ENCODE data around the gene TACC2.

Gene TACC2

DNA sequence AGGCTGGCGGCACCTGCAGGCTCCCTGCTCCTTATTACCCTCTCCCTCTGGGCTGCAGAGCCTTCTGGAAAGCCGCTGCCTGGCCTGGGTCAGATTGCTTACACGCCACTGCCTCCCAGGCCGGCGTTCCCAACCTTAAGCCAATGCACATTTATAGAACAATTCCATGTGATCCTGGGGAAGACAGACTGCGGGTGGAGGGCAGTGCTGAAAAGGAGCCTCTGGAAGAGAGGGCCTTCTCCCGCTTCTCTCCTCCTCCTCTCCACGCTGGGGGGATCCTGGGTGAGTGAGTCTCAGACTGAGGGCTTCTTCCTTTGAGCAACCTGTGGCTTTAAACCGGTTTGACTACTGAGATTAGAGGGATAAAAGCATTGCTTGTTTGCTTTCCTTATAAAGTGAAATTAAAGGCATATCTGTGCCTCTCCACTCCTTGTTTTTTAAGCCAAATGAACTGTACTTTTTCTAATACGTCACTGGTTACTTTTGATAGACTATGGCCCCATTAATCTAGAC lies 5.5 kb downstream of the TACC2 start:
- TF ChIP-seq ZNF565 (CRISPR knock-in tag; conservative IDR thresholded peaks at IDR 0.05; ENCODE audit: low read depth) (no peak), ZFP30 (CRISPR knock-in tag; IDR thresholded peaks at IDR 0.05) (no peak), ESRRG (CRISPR knock-in tag; IDR thresholded peaks at IDR 0.05) (no peak), OSR1 (CRISPR knock-in tag; IDR thresholded peaks at IDR 0.05) (no peak), ZNF70 (CRISPR knock-in tag; IDR thresholded peaks at IDR 0.05) (no peak)
- TF ChIP-seq, protein P1, sequence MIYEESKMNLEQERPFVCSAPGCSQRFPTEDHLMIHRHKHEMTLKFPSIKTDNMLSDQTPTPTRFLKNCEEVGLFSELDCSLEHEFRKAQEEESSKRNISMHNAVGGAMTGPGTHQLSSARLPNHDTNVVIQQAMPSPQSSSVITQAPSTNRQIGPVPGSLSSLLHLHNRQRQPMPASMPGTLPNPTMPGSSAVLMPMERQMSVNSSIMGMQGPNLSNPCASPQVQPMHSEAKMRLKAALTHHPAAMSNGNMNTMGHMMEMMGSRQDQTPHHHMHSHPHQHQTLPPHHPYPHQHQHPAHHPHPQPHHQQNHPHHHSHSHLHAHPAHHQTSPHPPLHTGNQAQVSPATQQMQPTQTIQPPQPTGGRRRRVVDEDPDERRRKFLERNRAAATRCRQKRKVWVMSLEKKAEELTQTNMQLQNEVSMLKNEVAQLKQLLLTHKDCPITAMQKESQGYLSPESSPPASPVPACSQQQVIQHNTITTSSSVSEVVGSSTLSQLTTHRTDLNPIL (CRISPR knock-in tag; IDR thresholded peaks at IDR 0.05; ENCODE audit: low read depth), result no peak
- TF ChIP-seq, protein P2, sequence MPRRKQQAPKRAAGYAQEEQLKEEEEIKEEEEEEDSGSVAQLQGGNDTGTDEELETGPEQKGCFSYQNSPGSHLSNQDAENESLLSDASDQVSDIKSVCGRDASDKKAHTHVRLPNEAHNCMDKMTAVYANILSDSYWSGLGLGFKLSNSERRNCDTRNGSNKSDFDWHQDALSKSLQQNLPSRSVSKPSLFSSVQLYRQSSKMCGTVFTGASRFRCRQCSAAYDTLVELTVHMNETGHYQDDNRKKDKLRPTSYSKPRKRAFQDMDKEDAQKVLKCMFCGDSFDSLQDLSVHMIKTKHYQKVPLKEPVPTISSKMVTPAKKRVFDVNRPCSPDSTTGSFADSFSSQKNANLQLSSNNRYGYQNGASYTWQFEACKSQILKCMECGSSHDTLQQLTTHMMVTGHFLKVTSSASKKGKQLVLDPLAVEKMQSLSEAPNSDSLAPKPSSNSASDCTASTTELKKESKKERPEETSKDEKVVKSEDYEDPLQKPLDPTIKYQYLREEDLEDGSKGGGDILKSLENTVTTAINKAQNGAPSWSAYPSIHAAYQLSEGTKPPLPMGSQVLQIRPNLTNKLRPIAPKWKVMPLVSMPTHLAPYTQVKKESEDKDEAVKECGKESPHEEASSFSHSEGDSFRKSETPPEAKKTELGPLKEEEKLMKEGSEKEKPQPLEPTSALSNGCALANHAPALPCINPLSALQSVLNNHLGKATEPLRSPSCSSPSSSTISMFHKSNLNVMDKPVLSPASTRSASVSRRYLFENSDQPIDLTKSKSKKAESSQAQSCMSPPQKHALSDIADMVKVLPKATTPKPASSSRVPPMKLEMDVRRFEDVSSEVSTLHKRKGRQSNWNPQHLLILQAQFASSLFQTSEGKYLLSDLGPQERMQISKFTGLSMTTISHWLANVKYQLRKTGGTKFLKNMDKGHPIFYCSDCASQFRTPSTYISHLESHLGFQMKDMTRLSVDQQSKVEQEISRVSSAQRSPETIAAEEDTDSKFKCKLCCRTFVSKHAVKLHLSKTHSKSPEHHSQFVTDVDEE (CRISPR knock-in tag; IDR thresholded peaks at IDR 0.05), result no peak
- TF ChIP-seq, protein P3, sequence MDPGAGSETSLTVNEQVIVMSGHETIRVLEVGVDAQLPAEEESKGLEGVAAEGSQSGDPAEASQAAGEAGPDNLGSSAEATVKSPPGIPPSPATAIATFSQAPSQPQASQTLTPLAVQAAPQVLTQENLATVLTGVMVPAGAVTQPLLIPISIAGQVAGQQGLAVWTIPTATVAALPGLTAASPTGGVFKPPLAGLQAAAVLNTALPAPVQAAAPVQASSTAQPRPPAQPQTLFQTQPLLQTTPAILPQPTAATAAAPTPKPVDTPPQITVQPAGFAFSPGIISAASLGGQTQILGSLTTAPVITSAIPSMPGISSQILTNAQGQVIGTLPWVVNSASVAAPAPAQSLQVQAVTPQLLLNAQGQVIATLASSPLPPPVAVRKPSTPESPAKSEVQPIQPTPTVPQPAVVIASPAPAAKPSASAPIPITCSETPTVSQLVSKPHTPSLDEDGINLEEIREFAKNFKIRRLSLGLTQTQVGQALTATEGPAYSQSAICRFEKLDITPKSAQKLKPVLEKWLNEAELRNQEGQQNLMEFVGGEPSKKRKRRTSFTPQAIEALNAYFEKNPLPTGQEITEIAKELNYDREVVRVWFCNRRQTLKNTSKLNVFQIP (CRISPR knock-in tag; IDR thresholded peaks at IDR 0.05; ENCODE audit: borderline replicate concordance, low read depth), result no peak
- TF ChIP-seq, protein P4, sequence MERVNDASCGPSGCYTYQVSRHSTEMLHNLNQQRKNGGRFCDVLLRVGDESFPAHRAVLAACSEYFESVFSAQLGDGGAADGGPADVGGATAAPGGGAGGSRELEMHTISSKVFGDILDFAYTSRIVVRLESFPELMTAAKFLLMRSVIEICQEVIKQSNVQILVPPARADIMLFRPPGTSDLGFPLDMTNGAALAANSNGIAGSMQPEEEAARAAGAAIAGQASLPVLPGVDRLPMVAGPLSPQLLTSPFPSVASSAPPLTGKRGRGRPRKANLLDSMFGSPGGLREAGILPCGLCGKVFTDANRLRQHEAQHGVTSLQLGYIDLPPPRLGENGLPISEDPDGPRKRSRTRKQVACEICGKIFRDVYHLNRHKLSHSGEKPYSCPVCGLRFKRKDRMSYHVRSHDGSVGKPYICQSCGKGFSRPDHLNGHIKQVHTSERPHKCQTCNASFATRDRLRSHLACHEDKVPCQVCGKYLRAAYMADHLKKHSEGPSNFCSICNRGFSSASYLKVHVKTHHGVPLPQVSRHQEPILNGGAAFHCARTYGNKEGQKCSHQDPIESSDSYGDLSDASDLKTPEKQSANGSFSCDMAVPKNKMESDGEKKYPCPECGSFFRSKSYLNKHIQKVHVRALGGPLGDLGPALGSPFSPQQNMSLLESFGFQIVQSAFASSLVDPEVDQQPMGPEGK (CRISPR knock-in tag; IDR thresholded peaks at IDR 0.05; ENCODE audit: borderline replicate concordance), result no peak
- ATAC-seq, result 0 out of 3 replicates have a peak, but pooled peaks have one; percentile 24

DNA sequence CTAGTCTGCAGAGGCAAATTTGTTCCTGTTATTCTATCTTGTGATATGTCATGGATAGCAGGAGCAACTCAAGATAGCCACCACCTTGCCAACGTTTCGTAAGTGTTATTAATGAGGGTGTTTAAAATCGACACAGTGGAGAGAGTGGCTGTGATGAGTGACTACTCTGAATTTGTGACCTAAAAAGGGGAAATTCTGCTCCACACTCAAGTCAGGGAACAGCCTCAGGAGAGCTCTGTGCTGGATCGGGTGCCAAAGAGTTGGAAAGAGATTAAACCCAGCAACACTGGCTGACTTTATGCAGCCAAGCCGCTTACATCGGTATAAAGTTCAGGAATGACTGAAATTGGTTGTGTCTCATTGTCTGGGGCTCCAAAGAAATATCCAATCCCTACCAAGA lies 9.5 kb downstream of the TACC2 start:
- no peak for ATAC-seq
- TF ChIP-seq ZFP3 (CRISPR knock-in tag; IDR thresholded peaks at IDR 0.05), result no peak
- TF ChIP-seq TOX (CRISPR knock-in tag; IDR thresholded peaks at IDR 0.05; ENCODE audit: borderline replicate concordance), result no peak
- TF ChIP-seq ZNF70 (CRISPR knock-in tag; IDR thresholded peaks at IDR 0.05), result no peak
- no peak for TF ChIP-seq ZNF8 (CRISPR knock-in tag; IDR thresholded peaks at IDR 0.05)
- TF ChIP-seq TCF4 (CRISPR knock-in tag; IDR thresholded peaks at IDR 0.05; ENCODE audit: borderline replicate concordance), result no peak
- TF ChIP-seq OSR1 (CRISPR knock-in tag; IDR thresholded peaks at IDR 0.05), result no peak
- TF ChIP-seq ISL1 (CRISPR knock-in tag; IDR thresholded peaks at IDR 0.05), result no peak

DNA sequence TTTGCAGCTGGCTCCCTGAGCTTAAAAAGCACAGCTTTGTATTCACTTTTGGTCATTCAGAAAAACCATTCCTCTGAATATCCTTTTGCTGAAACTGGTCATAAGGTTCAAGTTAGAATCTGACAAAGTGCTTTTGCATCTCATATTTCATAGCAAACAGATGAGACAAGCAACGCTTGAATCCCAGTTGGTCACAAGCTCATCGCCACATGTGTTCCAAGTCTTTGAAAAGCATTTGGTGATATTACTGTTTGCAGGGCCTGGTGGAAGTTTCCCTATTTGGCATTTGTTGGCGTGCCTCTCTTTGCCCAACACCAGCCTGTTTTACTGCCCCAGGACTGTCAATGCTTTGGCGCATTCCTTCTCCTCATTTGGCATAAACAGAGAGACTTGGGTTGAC lies 10.3 kb downstream of the TACC2 start:
- no peak for ATAC-seq
- TF ChIP-seq, protein P4 (CRISPR knock-in tag; IDR thresholded peaks at IDR 0.05; ENCODE audit: borderline replicate concordance), result no peak
- no peak for TF ChIP-seq ZFP3 (CRISPR knock-in tag; IDR thresholded peaks at IDR 0.05)
- TF ChIP-seq, protein P2 (CRISPR knock-in tag; IDR thresholded peaks at IDR 0.05), result no peak
- TF ChIP-seq ISL1 (CRISPR knock-in tag; IDR thresholded peaks at IDR 0.05), result no peak
- no peak for TF ChIP-seq TOX (CRISPR knock-in tag; IDR thresholded peaks at IDR 0.05; ENCODE audit: borderline replicate concordance)
- no peak for TF ChIP-seq ZNF70 (CRISPR knock-in tag; IDR thresholded peaks at IDR 0.05)

Data from SK-N-SH treated with all-trans-retinoic acid at 6 μM for 48 hours (cell line).